Measurements from ENCODE around the gene FANCC. TPM values are rescaled to one million over a fixed set of nuclear protein-coding genes. Genes with fewer than 3 reads are reported as not detected.

Gene FANCC
- total and polyA plus RNA-seq, 2 donors, result 4.1 to 4.8 TPM

DNA sequence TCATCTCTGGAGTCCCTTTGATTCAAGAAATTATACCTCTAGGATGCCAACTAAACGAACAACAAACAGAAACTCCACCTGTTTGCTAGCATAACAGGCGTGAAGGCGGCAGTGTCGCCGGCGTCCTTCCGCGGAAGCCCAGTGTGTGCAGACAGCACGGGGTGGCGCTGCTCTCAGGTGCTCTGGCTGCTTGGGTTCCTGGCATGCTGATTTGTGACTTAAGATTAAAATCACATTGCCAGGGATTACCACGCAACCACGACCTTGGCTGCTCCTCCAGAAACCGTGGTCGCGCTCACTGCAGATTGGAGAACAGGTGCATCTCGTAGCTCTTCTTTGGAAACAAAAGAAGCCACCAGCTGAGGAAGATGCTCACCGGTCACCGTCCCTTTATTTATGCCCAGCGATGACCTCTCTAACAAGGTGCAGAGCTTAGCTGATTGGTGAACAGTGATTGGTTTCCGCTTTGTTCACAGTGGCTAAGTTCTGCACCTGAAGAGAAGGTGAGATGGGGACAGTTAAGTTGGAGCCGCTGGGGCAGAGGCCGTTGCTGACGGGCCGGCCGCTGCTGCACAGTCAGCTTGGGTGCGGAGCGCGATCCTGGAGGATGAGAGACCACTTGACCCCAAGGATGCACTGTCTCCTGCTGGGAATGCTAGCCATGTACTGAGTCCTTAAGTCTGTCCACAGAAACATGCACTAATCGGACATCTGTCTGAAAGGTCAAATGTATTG, 232.3 kb downstream of the FANCC start:
- 84% methylated on average over 29 of the region's 29 CpGs for WGBS

DNA sequence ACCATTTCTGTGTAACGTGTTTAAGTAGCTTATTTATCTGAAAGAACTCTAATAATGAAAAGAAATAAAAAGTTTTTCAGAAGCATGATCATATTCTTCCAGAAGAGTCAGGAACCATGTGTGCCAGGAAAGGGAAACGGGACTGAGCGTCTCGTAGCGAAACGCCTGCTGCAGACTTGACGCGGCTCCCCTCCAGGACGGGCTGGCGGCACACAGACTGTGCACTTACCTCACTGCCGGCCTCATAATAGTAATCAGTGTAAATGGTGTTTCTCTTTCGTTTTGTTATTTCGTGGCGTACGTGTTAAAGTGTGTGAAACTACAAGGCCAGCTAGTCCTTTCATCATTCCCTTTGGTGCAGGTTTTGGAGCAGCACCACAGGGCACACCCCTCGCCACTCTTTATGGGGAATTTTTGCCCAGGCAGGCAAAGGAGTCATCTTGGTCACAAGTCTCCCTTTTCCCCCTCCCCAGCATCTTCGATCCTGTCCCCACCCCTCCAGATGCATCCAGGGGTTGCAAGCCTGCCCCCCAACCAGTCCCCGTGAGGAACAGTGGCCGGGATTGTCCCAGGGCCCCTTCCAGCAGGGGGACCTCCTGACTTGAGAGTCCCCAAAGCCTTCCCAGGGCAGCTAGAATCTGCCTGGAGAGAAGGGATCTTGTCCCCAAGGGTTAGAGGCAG, 233.1 kb downstream of the FANCC start:
- peaks cover 11% of the 10 kb centered on the region in 2 donors for H3K36me3 ChIP-seq (ENCODE audit: control insufficient read depth in 2 of 2, insufficient read depth in 2 of 2, low read length in 1 of 2)
- H3K4me1 ChIP-seq (ENCODE audit: control insufficient read depth in 2 of 2, insufficient read depth in 2 of 2, low read length in 2 of 2), result peaks cover 0 to 6% of the 10 kb centered on the region in 2 donors
- no peak for DNase-seq (ENCODE audit: low read depth in 6 of 9, low spot score in 9 of 9)
- no peaks in the 10 kb centered on the region for H3K27me3 ChIP-seq (ENCODE audit: control insufficient read depth in 2 of 2, insufficient read depth in 1 of 2, low read length in 1 of 2)
- H3K4me3 ChIP-seq (ENCODE audit: low read length in 2 of 2), result no peak overlapping the region
- 97% methylated on average over 19 of the region's 19 CpGs for WGBS
- no peak overlapping the region for H3K27ac ChIP-seq (ENCODE audit: low read depth in 1 of 2, low read length in 1 of 2)
- H3K9me3 ChIP-seq (ENCODE audit: control insufficient read depth in 2 of 2, insufficient read depth in 1 of 2, low read length in 1 of 2), result peaks cover 0 to 1% of the 10 kb centered on the region in 2 donors

More for the DNA sequence above, 232.3 kb downstream of the FANCC start:
- H3K4me3 ChIP-seq (ENCODE audit: low read length in 2 of 2), result no peak overlapping the region
- H3K9me3 ChIP-seq (ENCODE audit: control insufficient read depth in 2 of 2, insufficient read depth in 1 of 2, low read length in 1 of 2), result peaks cover 0 to 1% of the 10 kb centered on the region in 2 donors
- peaks cover 0 to 14% of the 10 kb centered on the region in 2 donors for H3K4me1 ChIP-seq (ENCODE audit: control insufficient read depth in 2 of 2, insufficient read depth in 2 of 2, low read length in 2 of 2)
- H3K27ac ChIP-seq (ENCODE audit: low read depth in 1 of 2, low read length in 1 of 2), result no peak overlapping the region
- DNase-seq (ENCODE audit: low read depth in 6 of 9, low spot score in 9 of 9), result no peak
- peaks cover 11% of the 10 kb centered on the region in 2 donors for H3K36me3 ChIP-seq (ENCODE audit: control insufficient read depth in 2 of 2, insufficient read depth in 2 of 2, low read length in 1 of 2)
- no peaks in the 10 kb centered on the region for H3K27me3 ChIP-seq (ENCODE audit: control insufficient read depth in 2 of 2, insufficient read depth in 1 of 2, low read length in 1 of 2)

DNA sequence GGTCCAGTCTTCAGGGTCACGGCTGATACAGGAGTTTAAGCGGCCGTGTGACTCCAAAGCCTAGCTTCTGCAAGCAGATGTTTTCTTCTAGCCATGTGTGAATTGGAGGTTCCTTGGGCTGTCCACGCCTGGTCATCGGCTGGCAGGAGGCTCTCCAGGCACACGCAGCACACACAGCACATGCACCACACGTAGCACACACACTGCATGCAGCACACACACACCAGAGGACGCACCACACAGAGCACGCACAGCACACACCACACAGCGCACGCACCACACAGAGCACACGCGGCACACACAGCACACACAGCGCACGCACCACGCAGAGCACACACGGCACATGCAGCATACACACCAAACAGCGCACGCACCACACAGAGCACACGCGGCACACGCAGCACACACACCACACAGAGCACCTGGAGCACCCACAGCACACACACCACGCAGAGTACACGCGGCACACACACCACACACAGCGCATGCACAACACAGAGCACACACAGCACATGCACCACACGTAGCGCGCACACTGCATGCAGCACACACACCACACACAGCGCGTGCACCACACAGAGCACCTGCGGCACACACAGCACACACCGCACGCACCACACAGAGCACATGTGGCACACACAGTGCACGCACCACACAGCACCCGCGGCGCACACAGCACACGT, 234.3 kb downstream of the FANCC start:
- over 99% methylated on average over 39 of the region's 39 CpGs for WGBS
- Histone ChIP-seq H3K4me1 (ENCODE audit: control insufficient read depth in 2 of 2, insufficient read depth in 2 of 2, low read length in 2 of 2) (no peaks in the 10 kb centered on the region), H3K36me3 (ENCODE audit: control insufficient read depth in 2 of 2, insufficient read depth in 2 of 2, low read length in 1 of 2) (peaks cover 11% of the 10 kb centered on the region in 2 donors)

DNA sequence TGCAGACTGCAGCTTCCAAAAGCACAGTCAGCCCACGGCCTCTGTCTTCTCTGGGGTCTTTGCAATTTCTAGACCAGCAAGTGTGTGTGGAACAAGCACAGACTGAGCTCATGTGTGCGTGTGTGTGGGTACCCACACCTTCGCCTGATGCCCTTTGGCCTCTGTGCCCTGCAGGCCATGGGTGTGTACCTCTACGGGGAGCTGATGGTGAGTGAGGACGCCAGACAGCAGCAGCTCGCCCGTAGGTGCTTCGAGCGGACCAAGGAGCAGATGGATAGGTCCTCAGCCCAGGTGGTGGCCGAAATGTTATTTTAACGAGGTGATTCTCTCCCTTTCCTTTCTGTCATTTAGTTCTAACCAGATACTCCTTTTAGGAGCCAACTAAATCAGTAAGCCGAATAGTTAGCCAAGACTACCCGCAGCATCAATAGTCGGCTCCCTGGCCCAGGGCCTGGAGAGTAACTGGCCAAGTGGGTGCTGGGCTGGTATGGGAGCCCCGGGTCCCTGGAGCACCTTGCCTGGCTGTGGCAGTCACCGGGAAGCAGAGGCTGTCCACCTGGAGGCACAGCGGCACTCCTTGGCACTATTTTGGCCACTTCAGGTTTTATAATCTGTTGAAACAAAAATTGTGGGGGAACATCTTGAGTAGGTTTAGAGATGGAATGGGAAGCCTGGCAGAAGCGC, 235.0 kb downstream of the FANCC start:
- peaks cover 0 to 1% of the 10 kb centered on the region in 2 donors for H3K9me3 ChIP-seq (ENCODE audit: control insufficient read depth in 2 of 2, insufficient read depth in 1 of 2, low read length in 1 of 2)
- H3K36me3 ChIP-seq (ENCODE audit: control insufficient read depth in 2 of 2, insufficient read depth in 2 of 2, low read length in 1 of 2), result peaks cover 11% of the 10 kb centered on the region in 2 donors
- no peak overlapping the region for H3K4me3 ChIP-seq (ENCODE audit: low read length in 2 of 2)
- no peak for DNase-seq (ENCODE audit: low read depth in 6 of 9, low spot score in 9 of 9)
- 98% methylated on average over 18 of the region's 18 CpGs for WGBS
- H3K27me3 ChIP-seq (ENCODE audit: control insufficient read depth in 2 of 2, insufficient read depth in 1 of 2, low read length in 1 of 2), result no peaks in the 10 kb centered on the region
- no peaks in the 10 kb centered on the region for H3K4me1 ChIP-seq (ENCODE audit: control insufficient read depth in 2 of 2, insufficient read depth in 2 of 2, low read length in 2 of 2)
- H3K27ac ChIP-seq (ENCODE audit: low read depth in 1 of 2, low read length in 1 of 2), result no peak overlapping the region

More for the DNA sequence above, 234.3 kb downstream of the FANCC start:
- no peak overlapping the region for H3K4me3 ChIP-seq (ENCODE audit: low read length in 2 of 2)
- DNase-seq (ENCODE audit: low read depth in 6 of 9, low spot score in 9 of 9), result no peak
- no peak overlapping the region for H3K27ac ChIP-seq (ENCODE audit: low read depth in 1 of 2, low read length in 1 of 2)
- H3K27me3 ChIP-seq (ENCODE audit: control insufficient read depth in 2 of 2, insufficient read depth in 1 of 2, low read length in 1 of 2), result no peaks in the 10 kb centered on the region
- peaks cover 0 to 1% of the 10 kb centered on the region in 2 donors for H3K9me3 ChIP-seq (ENCODE audit: control insufficient read depth in 2 of 2, insufficient read depth in 1 of 2, low read length in 1 of 2)

DNA sequence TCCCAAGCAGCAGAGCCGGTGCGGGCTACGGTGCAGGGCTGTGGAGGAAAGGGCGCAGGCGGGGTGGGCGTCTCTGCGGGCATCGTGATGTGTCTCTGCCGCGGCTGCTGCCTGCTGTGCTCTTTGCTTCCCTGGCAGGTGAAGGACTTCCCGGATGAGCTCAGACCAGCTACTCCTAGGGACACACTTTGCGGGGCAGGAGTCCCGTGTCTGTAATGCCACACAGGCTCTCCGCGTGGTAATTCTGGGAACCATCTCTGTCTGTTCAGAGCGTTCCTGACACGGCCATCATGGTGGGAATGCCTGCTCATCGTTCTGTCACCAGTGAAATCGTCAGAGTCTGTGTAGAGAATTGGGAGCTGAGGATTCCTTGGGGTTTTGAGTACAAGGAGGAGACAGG, 235.5 kb downstream of the FANCC start:
- Histone ChIP-seq H3K4me3 (ENCODE audit: low read length in 2 of 2) (no peak overlapping the region), H3K27ac (ENCODE audit: low read depth in 1 of 2, low read length in 1 of 2) (no peak overlapping the region), H3K4me1 (ENCODE audit: control insufficient read depth in 2 of 2, insufficient read depth in 2 of 2, low read length in 2 of 2) (no peaks in the 10 kb centered on the region), H3K27me3 (ENCODE audit: control insufficient read depth in 2 of 2, insufficient read depth in 1 of 2, low read length in 1 of 2) (no peaks in the 10 kb centered on the region), H3K36me3 (ENCODE audit: control insufficient read depth in 2 of 2, insufficient read depth in 2 of 2, low read length in 1 of 2) (peaks cover 11% of the 10 kb centered on the region in 2 donors), H3K9me3 (ENCODE audit: control insufficient read depth in 2 of 2, insufficient read depth in 1 of 2, low read length in 1 of 2) (peaks cover 0 to 1% of the 10 kb centered on the region in 2 donors)
- 95% methylated on average over 19 of the region's 19 CpGs for WGBS
- DNase-seq (ENCODE audit: low read depth in 6 of 9, low spot score in 9 of 9), result no peak

DNA sequence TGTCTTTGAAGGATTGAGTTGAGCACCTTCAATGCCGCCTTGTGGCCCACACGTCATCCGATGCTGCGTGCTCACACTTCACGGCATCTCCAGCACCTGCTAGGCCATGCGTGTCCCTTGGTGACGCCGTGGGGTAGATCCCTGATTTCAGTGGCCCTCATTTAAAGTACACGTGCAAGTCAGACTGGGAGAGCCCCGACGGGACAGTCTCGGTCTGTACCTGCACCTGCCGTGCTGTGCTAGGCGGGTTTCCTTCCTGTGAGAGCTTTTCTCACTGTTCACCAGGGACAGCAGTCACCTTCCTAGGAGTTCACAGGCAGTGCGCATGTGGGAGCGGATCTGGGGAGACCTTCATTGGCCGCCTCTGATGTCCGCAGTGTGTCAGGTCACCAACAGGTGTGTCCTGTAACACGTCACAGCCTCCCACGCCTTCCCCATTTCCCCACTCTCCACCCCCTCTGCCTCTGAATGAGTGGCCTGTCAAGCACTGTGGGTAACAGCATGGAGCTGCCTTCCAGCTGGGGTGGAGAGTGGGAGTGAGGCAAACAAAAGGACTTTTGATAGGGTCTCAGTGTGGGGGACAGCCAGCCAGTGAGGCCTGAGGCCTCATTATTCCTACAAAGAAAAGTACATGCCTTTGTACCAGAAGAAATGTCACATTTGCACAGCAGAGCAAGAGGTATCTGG, 236.4 kb downstream of the FANCC start:
- DNase-seq (ENCODE audit: low read depth in 6 of 9, low spot score in 9 of 9), result no peak
- no peaks in the 10 kb centered on the region for H3K27me3 ChIP-seq (ENCODE audit: control insufficient read depth in 2 of 2, insufficient read depth in 1 of 2, low read length in 1 of 2)
- H3K27ac ChIP-seq (ENCODE audit: low read depth in 1 of 2, low read length in 1 of 2), result no peak overlapping the region
- 97% methylated on average over 20 of the region's 20 CpGs for WGBS
- H3K4me1 ChIP-seq (ENCODE audit: control insufficient read depth in 2 of 2, insufficient read depth in 2 of 2, low read length in 2 of 2), result no peaks in the 10 kb centered on the region
- H3K4me3 ChIP-seq (ENCODE audit: low read length in 2 of 2), result no peak overlapping the region
- H3K36me3 ChIP-seq (ENCODE audit: control insufficient read depth in 2 of 2, insufficient read depth in 2 of 2, low read length in 1 of 2), result peaks cover 9 to 11% of the 10 kb centered on the region in 2 donors
- H3K9me3 ChIP-seq (ENCODE audit: control insufficient read depth in 2 of 2, insufficient read depth in 1 of 2, low read length in 1 of 2), result peaks cover 0 to 1% of the 10 kb centered on the region in 2 donors

DNA sequence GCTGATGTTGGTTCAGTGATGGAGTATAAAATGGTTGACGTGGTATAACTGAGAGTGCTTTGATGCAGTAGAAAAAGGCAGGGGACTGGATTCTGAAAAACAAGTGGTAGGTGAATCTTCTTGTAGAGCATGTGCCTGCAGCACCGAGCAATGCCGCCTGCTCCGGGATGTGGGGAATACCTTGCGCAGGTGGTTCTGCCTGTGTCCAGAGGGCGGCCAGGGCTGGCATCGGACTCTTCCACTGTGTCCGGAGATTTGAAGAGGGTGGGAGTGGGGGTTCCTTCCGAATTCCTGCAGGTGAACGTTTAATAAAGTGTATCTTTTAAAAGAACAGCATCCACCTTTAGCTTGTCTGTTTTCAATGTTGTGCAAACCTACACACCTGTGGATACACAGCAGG, 238.0 kb downstream of the FANCC start:
- WGBS, result 98% methylated on average over 10 of the region's 10 CpGs
- Histone ChIP-seq H3K4me3 (ENCODE audit: low read length in 2 of 2) (no peak overlapping the region), H3K27me3 (ENCODE audit: control insufficient read depth in 2 of 2, insufficient read depth in 1 of 2, low read length in 1 of 2) (no peaks in the 10 kb centered on the region), H3K4me1 (ENCODE audit: control insufficient read depth in 2 of 2, insufficient read depth in 2 of 2, low read length in 2 of 2) (no peaks in the 10 kb centered on the region), H3K9me3 (ENCODE audit: control insufficient read depth in 2 of 2, insufficient read depth in 1 of 2, low read length in 1 of 2) (peaks cover 0 to 1% of the 10 kb centered on the region in 2 donors), H3K36me3 (ENCODE audit: control insufficient read depth in 2 of 2, insufficient read depth in 2 of 2, low read length in 1 of 2) (peaks cover 6 to 9% of the 10 kb centered on the region in 2 donors), H3K27ac (ENCODE audit: low read depth in 1 of 2, low read length in 1 of 2) (no peak overlapping the region)
- no peak for DNase-seq (ENCODE audit: low read depth in 6 of 9, low spot score in 9 of 9)

DNA sequence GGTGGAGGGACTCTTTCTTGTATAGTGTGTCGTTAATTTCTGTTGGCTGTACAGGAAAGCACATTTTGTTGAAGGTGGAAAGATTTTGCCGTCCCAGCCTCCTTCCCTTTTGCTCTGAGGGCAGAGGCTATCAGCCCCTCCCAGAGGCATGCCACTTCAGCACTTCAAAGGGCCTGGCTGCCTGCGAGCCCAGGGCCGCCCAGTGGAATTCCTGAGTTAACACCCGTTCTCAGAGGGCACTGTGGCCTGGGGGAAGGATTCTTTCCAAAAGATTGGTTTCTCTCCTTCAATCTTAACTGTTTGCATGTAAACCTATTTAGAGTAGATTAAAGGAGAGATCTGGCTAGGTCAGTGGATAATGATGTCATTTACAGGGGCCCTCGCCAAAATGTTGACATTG, 238.6 kb downstream of the FANCC start:
- Histone ChIP-seq H3K36me3 (ENCODE audit: control insufficient read depth in 2 of 2, insufficient read depth in 2 of 2, low read length in 1 of 2) (peaks cover 6 to 9% of the 10 kb centered on the region in 2 donors), H3K9me3 (ENCODE audit: control insufficient read depth in 2 of 2, insufficient read depth in 1 of 2, low read length in 1 of 2) (peaks cover 0 to 1% of the 10 kb centered on the region in 2 donors), H3K4me1 (ENCODE audit: control insufficient read depth in 2 of 2, insufficient read depth in 2 of 2, low read length in 2 of 2) (no peaks in the 10 kb centered on the region), H3K27me3 (ENCODE audit: control insufficient read depth in 2 of 2, insufficient read depth in 1 of 2, low read length in 1 of 2) (no peaks in the 10 kb centered on the region), H3K27ac (ENCODE audit: low read depth in 1 of 2, low read length in 1 of 2) (no peak overlapping the region), H3K4me3 (ENCODE audit: low read length in 2 of 2) (no peak overlapping the region)
- WGBS, result 94% methylated on average over 6 of the region's 6 CpGs
- DNase-seq (ENCODE audit: low read depth in 6 of 9, low spot score in 9 of 9), result no peak
